GM13977 (cell line): ENCODE measurements around the gene PNMA1.

Experiments used
- DNase-seq: peaks from one replicate; pipeline ENCODE4 v3.0.0; 2012; ENCODE audit warnings: low spot score
- CTCF ChIP-seq: IDR thresholded peaks from 2 replicates; pipeline ENCODE4 v1.5.1; 2012; ENCODE audit warnings: mild to moderate bottlenecking, control low read depth; ENCODE audit not compliant: insufficient read depth; ENCODE audit errors: extremely low read depth, missing control alignments
- in situ Hi-C: fragments of 300-500 bp; cut with MboI; formaldehyde crosslinking; loops from one replicate; pipeline ENCODE4 v1.12.0; 2022; ENCODE audit warnings: low sequenced_read_pairs, low pct_unique_long_range_greater_than_20kb, mixed read lengths, inconsistent platforms; ENCODE audit not compliant: unreplicated experiment

PNMA1 gene

GRCh38 chr14:73725116-73726024 lies 11.2 kb upstream of the PNMA1 start:
- TF ChIP-seq CTCF, result no peak
- in situ Hi-C loops, result loop anchor here (5.0 kb wide), 1 partner anchor 102 kb away; no protein-coding TSS in a partner anchor
- no peak for DNase-seq

GRCh38 chr14:73724696-73725095 lies 10.5 kb upstream of the PNMA1 start:
- in situ Hi-C loops, result loop anchor here (5.0 kb wide), 1 partner anchor 103 kb away; no protein-coding TSS in a partner anchor
- TF ChIP-seq CTCF, result no peak
- no peak for DNase-seq

GRCh38 chr14:73723797-73724661 lies 9.8 kb upstream of the PNMA1 start:
- in situ Hi-C loops, result no loop called here
- no peak for DNase-seq
- no peak for TF ChIP-seq CTCF

GRCh38 chr14:73723406-73723796 lies 9.2 kb upstream of the PNMA1 start:
- no peak for TF ChIP-seq CTCF
- DNase-seq, result no peak
- in situ Hi-C loops, result no loop called here

GRCh38 chr14:73722581-73722980 lies 8.4 kb upstream of the PNMA1 start:
- in situ Hi-C loops, result no loop called here
- DNase-seq, result no peak
- no peak for TF ChIP-seq CTCF

GRCh38 chr14:73721101-73721821 lies 7.1 kb upstream of the PNMA1 start:
- no peak for DNase-seq
- no peak for TF ChIP-seq CTCF
- in situ Hi-C loops, result no loop called here
